Measurements from ENCODE around the gene FAM107B.

The FAM107B gene

GRCh38 chr10:14572811-14573210, 201.9 kb downstream of the FAM107B start:
- TF ChIP-seq EP300 (IDR thresholded peaks at IDR 0.05; ENCODE audit: borderline replicate concordance) (no peak), MAX (IDR thresholded peaks at IDR 0.05) (no peak), CEBPB (IDR thresholded peaks at IDR 0.05) (no peak), ZBTB7A (IDR thresholded peaks at IDR 0.05; ENCODE audit: low read depth) (no peak), TAF1 (IDR thresholded peaks at IDR 0.05; ENCODE audit: low read depth) (no peak), TCF12 (IDR thresholded peaks at IDR 0.05; ENCODE audit: low read depth) (no peak), CREB1 (IDR thresholded peaks at IDR 0.05; ENCODE audit: low read depth) (no peak), USF1 (IDR thresholded peaks at IDR 0.05) (no peak), YY1 (IDR thresholded peaks at IDR 0.05; ENCODE audit: low read depth) (no peak), TEAD4 (IDR thresholded peaks at IDR 0.05) (no peak), REST (IDR thresholded peaks at IDR 0.05; ENCODE audit: low read depth) (no peak), RAD21 (IDR thresholded peaks at IDR 0.05; ENCODE audit: low read depth) (no peak), EGR1 (IDR thresholded peaks at IDR 0.05) (no peak), NFIC (IDR thresholded peaks at IDR 0.05) (no peak), FOXM1 (IDR thresholded peaks at IDR 0.05; ENCODE audit: borderline replicate concordance, low read depth) (no peak)

GRCh38 chr10:14571866-14572507, 202.7 kb downstream of the FAM107B start:
- TF ChIP-seq TEAD4 (IDR thresholded peaks at IDR 0.05) (no peak), USF1 (IDR thresholded peaks at IDR 0.05) (no peak), YY1 (IDR thresholded peaks at IDR 0.05; ENCODE audit: low read depth) (no peak), CREB1 (IDR thresholded peaks at IDR 0.05; ENCODE audit: low read depth) (no peak), RAD21 (IDR thresholded peaks at IDR 0.05; ENCODE audit: low read depth) (no peak), TAF1 (IDR thresholded peaks at IDR 0.05; ENCODE audit: low read depth) (no peak), ZBTB7A (IDR thresholded peaks at IDR 0.05; ENCODE audit: low read depth) (no peak), FOXM1 (IDR thresholded peaks at IDR 0.05; ENCODE audit: borderline replicate concordance, low read depth) (no peak), NFIC (IDR thresholded peaks at IDR 0.05) (no peak), REST (IDR thresholded peaks at IDR 0.05; ENCODE audit: low read depth) (no peak), MAX (IDR thresholded peaks at IDR 0.05) (no peak), EGR1 (IDR thresholded peaks at IDR 0.05) (no peak), EP300 (IDR thresholded peaks at IDR 0.05; ENCODE audit: borderline replicate concordance) (no peak), TCF12 (IDR thresholded peaks at IDR 0.05; ENCODE audit: low read depth) (no peak), CEBPB (IDR thresholded peaks at IDR 0.05) (no peak)

- TF ChIP-seq TAF1 (IDR thresholded peaks at IDR 0.05; ENCODE audit: low read depth) (no peak), EGR1 (IDR thresholded peaks at IDR 0.05) (no peak), TCF12 (IDR thresholded peaks at IDR 0.05; ENCODE audit: low read depth) (no peak), NFIC (IDR thresholded peaks at IDR 0.05) (no peak), REST (IDR thresholded peaks at IDR 0.05; ENCODE audit: low read depth) (no peak), TEAD4 (IDR thresholded peaks at IDR 0.05) (no peak), EP300 (IDR thresholded peaks at IDR 0.05; ENCODE audit: borderline replicate concordance) (no peak)
Observed at GRCh38 chr10:14570800-14571199, 203.9 kb downstream of the FAM107B start.

GRCh38 chr10:14569274-14570060, 205.2 kb downstream of the FAM107B start:
- no peak for TF ChIP-seq CREB1 (IDR thresholded peaks at IDR 0.05; ENCODE audit: low read depth)
- TF ChIP-seq FOXM1 (IDR thresholded peaks at IDR 0.05; ENCODE audit: borderline replicate concordance, low read depth), result no peak
- no peak for TF ChIP-seq CEBPB (IDR thresholded peaks at IDR 0.05)
- TF ChIP-seq NFIC (IDR thresholded peaks at IDR 0.05), result no peak
- no peak for TF ChIP-seq TCF12 (IDR thresholded peaks at IDR 0.05; ENCODE audit: low read depth)
- no peak for TF ChIP-seq MAX (IDR thresholded peaks at IDR 0.05)
- TF ChIP-seq EP300 (IDR thresholded peaks at IDR 0.05; ENCODE audit: borderline replicate concordance), result no peak
- no peak for TF ChIP-seq EGR1 (IDR thresholded peaks at IDR 0.05)
- TF ChIP-seq TEAD4 (IDR thresholded peaks at IDR 0.05), result no peak
